ENCODE data around the gene CEMIP.

GRCh38 chr15:80766275-80766674 is 12.9 kb upstream of the CEMIP start:
- TF ChIP-seq CTCF (conservative IDR thresholded peaks at IDR 0.05; ENCODE audit: low read length), result no peak
- no peak for TF ChIP-seq EZH2phosphoT487 (IDR thresholded peaks at IDR 0.05; ENCODE audit: borderline replicate concordance)

Data from Loucy (cell line).